ENCODE results near the gene GPN3. TPM values are rescaled to one million over a fixed set of nuclear protein-coding genes. Genes with fewer than 3 reads are reported as not detected.
"Not testable (repeated sequence)": the region's sequence is repeated elsewhere in the genome, so short reads cannot be mapped to it uniquely, and the experiment has no call there.

GPN3 gene
- polyA plus RNA-seq, 1 donor from 2014 or later, result 23.8 TPM

DNA sequence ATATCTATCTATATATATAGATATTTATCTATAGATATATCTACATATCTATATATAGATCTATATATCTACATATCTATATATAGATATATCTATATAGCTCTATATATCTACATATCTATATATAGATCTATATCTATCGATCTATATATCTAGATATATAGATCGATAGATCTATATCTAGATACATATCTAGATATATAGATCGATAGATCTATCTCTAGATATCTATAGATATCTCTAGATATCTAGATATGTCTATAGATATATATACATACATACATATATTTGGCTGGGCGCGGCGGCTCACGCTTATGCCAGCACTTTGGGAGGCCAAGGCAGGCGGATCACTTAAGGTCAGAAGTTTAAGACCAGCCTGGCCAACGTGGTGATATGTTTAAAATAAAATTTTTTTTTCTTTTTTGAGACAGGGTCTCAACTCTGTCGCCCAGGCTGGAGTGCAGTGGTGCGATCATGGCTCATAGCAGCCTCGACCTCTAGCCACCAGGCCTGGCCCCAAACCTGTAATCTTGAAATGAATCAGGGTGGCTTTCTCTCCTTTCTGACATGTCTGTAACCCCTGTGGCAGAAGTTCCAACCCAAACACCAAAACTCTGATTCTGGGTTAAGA lies 36.0 kb downstream of the GPN3 start:
- H3K4me2 ChIP-seq (ENCODE audit: low read length), result no peak overlapping the region
- H3K27me3 ChIP-seq (ENCODE audit: insufficient read depth, low read depth, low read length), result no peaks in the 10 kb centered on the region
- TF ChIP-seq RAD21 (conservative IDR thresholded peaks at IDR 0.05), result no peak
- no peak for TF ChIP-seq EP300 (conservative IDR thresholded peaks at IDR 0.05; ENCODE audit: poor library complexity, severe bottlenecking)
- TF ChIP-seq, protein P1, sequence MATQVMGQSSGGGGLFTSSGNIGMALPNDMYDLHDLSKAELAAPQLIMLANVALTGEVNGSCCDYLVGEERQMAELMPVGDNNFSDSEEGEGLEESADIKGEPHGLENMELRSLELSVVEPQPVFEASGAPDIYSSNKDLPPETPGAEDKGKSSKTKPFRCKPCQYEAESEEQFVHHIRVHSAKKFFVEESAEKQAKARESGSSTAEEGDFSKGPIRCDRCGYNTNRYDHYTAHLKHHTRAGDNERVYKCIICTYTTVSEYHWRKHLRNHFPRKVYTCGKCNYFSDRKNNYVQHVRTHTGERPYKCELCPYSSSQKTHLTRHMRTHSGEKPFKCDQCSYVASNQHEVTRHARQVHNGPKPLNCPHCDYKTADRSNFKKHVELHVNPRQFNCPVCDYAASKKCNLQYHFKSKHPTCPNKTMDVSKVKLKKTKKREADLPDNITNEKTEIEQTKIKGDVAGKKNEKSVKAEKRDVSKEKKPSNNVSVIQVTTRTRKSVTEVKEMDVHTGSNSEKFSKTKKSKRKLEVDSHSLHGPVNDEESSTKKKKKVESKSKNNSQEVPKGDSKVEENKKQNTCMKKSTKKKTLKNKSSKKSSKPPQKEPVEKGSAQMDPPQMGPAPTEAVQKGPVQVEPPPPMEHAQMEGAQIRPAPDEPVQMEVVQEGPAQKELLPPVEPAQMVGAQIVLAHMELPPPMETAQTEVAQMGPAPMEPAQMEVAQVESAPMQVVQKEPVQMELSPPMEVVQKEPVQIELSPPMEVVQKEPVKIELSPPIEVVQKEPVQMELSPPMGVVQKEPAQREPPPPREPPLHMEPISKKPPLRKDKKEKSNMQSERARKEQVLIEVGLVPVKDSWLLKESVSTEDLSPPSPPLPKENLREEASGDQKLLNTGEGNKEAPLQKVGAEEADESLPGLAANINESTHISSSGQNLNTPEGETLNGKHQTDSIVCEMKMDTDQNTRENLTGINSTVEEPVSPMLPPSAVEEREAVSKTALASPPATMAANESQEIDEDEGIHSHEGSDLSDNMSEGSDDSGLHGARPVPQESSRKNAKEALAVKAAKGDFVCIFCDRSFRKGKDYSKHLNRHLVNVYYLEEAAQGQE (IDR thresholded peaks at IDR 0.05; ENCODE audit: borderline replicate concordance), result no peak
- TF ChIP-seq EZH2 (IDR thresholded peaks at IDR 0.05; ENCODE audit: borderline replicate concordance, insufficient read depth, low read length, poor library complexity, severe bottlenecking), result no peak
- no peak for TF ChIP-seq POLR2AphosphoS5 (IDR thresholded peaks at IDR 0.05)
- no peak for TF ChIP-seq MXI1 (conservative IDR thresholded peaks at IDR 0.05; ENCODE audit: poor library complexity, severe bottlenecking)
- TF ChIP-seq TAF1 (IDR thresholded peaks at IDR 0.05; ENCODE audit: low read depth), result no peak
- no peak for TF ChIP-seq SMC3 (conservative IDR thresholded peaks at IDR 0.05; ENCODE audit: poor library complexity)
- TF ChIP-seq, protein P2, sequence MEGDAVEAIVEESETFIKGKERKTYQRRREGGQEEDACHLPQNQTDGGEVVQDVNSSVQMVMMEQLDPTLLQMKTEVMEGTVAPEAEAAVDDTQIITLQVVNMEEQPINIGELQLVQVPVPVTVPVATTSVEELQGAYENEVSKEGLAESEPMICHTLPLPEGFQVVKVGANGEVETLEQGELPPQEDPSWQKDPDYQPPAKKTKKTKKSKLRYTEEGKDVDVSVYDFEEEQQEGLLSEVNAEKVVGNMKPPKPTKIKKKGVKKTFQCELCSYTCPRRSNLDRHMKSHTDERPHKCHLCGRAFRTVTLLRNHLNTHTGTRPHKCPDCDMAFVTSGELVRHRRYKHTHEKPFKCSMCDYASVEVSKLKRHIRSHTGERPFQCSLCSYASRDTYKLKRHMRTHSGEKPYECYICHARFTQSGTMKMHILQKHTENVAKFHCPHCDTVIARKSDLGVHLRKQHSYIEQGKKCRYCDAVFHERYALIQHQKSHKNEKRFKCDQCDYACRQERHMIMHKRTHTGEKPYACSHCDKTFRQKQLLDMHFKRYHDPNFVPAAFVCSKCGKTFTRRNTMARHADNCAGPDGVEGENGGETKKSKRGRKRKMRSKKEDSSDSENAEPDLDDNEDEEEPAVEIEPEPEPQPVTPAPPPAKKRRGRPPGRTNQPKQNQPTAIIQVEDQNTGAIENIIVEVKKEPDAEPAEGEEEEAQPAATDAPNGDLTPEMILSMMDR (IDR thresholded peaks at IDR 0.05; ENCODE audit: poor library complexity, severe bottlenecking), result no peak
- H4K20me1 ChIP-seq (ENCODE audit: insufficient read depth), result no peaks in the 10 kb centered on the region
- H3K9me2 ChIP-seq (ENCODE audit: insufficient read depth, low read length), result no peaks in the 10 kb centered on the region
- no peaks in the 10 kb centered on the region for H3K9me3 ChIP-seq (ENCODE audit: low read length)
- H3F3A ChIP-seq (ENCODE audit: insufficient read depth, low read length, poor library complexity, severe bottlenecking), result no peaks in the 10 kb centered on the region
- no peaks in the 10 kb centered on the region for H3K79me2 ChIP-seq (replicated peaks; ENCODE audit: insufficient read depth, low read length)
- H3K36me3 ChIP-seq (ENCODE audit: insufficient read depth, low read length), result no peaks in the 10 kb centered on the region
- H3K27ac ChIP-seq (ENCODE audit: low read length), result no peak overlapping the region
- no peak overlapping the region for H3K4me3 ChIP-seq (ENCODE audit: low read length)
- H2AFZ ChIP-seq (ENCODE audit: low read depth, low read length), result no peak overlapping the region
- H3K9ac ChIP-seq (ENCODE audit: low read length), result no peak overlapping the region

DNA sequence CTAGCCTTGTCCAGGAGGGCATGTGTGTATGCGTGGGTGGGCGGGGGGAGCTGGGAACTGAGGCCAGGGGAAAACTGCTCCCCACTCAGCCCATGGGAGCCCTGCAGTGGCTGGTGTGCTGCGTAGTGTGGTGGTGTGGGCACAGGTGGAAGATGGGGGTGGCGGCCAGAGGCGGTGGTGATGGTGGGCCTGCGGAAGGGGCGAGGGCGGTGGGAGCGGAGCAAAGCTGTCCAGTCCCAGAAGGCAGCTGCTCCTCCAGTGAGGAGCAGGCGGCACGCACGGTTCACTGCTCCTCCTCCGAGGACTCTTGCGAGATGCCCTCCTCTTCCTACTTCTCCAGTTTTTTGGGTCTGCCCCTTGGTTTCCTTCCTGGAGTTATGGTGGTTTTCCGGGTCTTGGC lies 38.4 kb downstream of the GPN3 start:
- not testable (repeated sequence) for H3K4me2 ChIP-seq (ENCODE audit: low read length); H3F3A ChIP-seq (ENCODE audit: insufficient read depth, low read length, poor library complexity, severe bottlenecking); H4K20me1 ChIP-seq (ENCODE audit: insufficient read depth); H3K9me3 ChIP-seq (ENCODE audit: low read length); H3K4me3 ChIP-seq (ENCODE audit: low read length); H3K9ac ChIP-seq (ENCODE audit: low read length); H3K27ac ChIP-seq (ENCODE audit: low read length); H3K27me3 ChIP-seq (ENCODE audit: insufficient read depth, low read depth, low read length); H3K9me2 ChIP-seq (ENCODE audit: insufficient read depth, low read length); H2AFZ ChIP-seq (ENCODE audit: low read depth, low read length); H3K36me3 ChIP-seq (ENCODE audit: insufficient read depth, low read length); H3K79me2 ChIP-seq (replicated peaks; ENCODE audit: insufficient read depth, low read length)

DNA sequence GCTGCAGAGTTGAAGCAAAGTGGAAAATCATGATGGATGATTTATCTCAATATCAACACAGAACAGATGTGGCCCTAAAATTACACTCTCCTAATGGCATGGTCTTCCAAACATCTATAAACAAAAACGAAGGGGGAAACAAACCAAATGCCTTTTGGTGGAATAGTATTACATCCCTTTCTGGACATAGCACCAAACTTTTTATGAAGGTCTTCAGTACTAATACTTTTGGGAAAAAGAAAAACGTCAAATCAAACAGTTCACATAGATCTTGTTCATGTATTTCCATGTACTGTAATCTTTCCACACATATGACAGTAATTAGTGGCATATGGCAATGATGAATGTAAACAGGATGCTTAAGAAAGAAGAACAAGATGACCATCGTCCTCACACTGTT lies 41.7 kb downstream of the GPN3 start:
- Histone ChIP-seq H3K36me3 (ENCODE audit: insufficient read depth, low read length) (no peaks in the 10 kb centered on the region), H3K27me3 (ENCODE audit: insufficient read depth, low read depth, low read length) (no peaks in the 10 kb centered on the region), H3K9me3 (ENCODE audit: low read length) (no peaks in the 10 kb centered on the region), H3K9ac (ENCODE audit: low read length) (no peak overlapping the region), H4K20me1 (ENCODE audit: insufficient read depth) (no peaks in the 10 kb centered on the region), H3K79me2 (replicated peaks; ENCODE audit: insufficient read depth, low read length) (no peaks in the 10 kb centered on the region), H2AFZ (ENCODE audit: low read depth, low read length) (no peak overlapping the region), H3K4me2 (ENCODE audit: low read length) (no peak overlapping the region), H3F3A (ENCODE audit: insufficient read depth, low read length, poor library complexity, severe bottlenecking) (no peaks in the 10 kb centered on the region), H3K27ac (ENCODE audit: low read length) (no peak overlapping the region), H3K9me2 (ENCODE audit: insufficient read depth, low read length) (no peaks in the 10 kb centered on the region), H3K4me3 (ENCODE audit: low read length) (no peak overlapping the region)
- TF ChIP-seq SMC3 (conservative IDR thresholded peaks at IDR 0.05; ENCODE audit: poor library complexity) (no peak), TAF1 (IDR thresholded peaks at IDR 0.05; ENCODE audit: low read depth) (no peak), EZH2 (IDR thresholded peaks at IDR 0.05; ENCODE audit: borderline replicate concordance, insufficient read depth, low read length, poor library complexity, severe bottlenecking) (no peak), EP300 (conservative IDR thresholded peaks at IDR 0.05; ENCODE audit: poor library complexity, severe bottlenecking) (no peak), POLR2AphosphoS5 (IDR thresholded peaks at IDR 0.05) (no peak), MXI1 (conservative IDR thresholded peaks at IDR 0.05; ENCODE audit: poor library complexity, severe bottlenecking) (no peak)
- TF ChIP-seq, protein P1 (IDR thresholded peaks at IDR 0.05; ENCODE audit: borderline replicate concordance), result no peak
- TF ChIP-seq, protein P2 (IDR thresholded peaks at IDR 0.05; ENCODE audit: poor library complexity, severe bottlenecking), result no peak

Measured in neural cell (in vitro differentiated cells).